ENCODE data around the gene PPP1R37. TPM values are rescaled to one million over a fixed set of nuclear protein-coding genes. Genes with fewer than 3 reads are reported as not detected.

PPP1R37 gene
- polyA plus RNA-seq, 3 donors = 0.10 to 11.8 (median 0.22) TPM

- Mint-ChIP-seq H3K36me3 (peaks cover under 1 to 7% of the 10 kb centered on the region in 2 donors), H3K27me3 (ENCODE audit: low read depth in 3 of 3) (peaks cover 6 to 7% (median 7%) of the 10 kb centered on the region in 3 donors), H3K4me1 (peaks cover 49% of the 10 kb centered on the region), H3K27ac (peak overlapping the region in 1 of 7 donors; percentile 43), H3K4me3 (no peak overlapping the region), H3K9me3 (peaks cover 0 to 6% (median 0%) of the 10 kb centered on the region in 7 donors)
- intact Hi-C loops (cut with micrococcal nuclease) = no loop called here
- Histone ChIP-seq H3K27me3 (ENCODE audit: control insufficient read depth in 2 of 2, insufficient read depth in 2 of 2, low read length in 2 of 2) (no peaks in the 10 kb centered on the region), H4K20me1 (ENCODE audit: insufficient read depth, low read length) (peaks cover 79% of the 10 kb centered on the region), H3K4me2 (replicated peaks; ENCODE audit: extremely low read depth, low read length, poor library complexity, severe bottlenecking) (no peak overlapping the region), H3K9me3 (replicated peaks in 1 of 2; ENCODE audit: control insufficient read depth in 1 of 2, insufficient read depth in 1 of 2, low read length in 2 of 2) (no peaks in the 10 kb centered on the region), H3K79me2 (ENCODE audit: insufficient read depth, low read length) (peaks cover 61% of the 10 kb centered on the region), H2AFZ (ENCODE audit: insufficient read depth, low read depth, low read length, poor library complexity, severe bottlenecking) (no peak overlapping the region), H3K4me3 (replicated peaks in 1 of 3; ENCODE audit: low read depth in 2 of 3, low read length in 3 of 3) (no peak overlapping the region), H3K9ac (ENCODE audit: insufficient read depth, low read length, poor library complexity, severe bottlenecking) (no peak overlapping the region), H3K4me1 (ENCODE audit: control insufficient read depth in 1 of 2, insufficient read depth in 2 of 2, low read length in 2 of 2) (peaks cover 27 to 35% of the 10 kb centered on the region in 2 donors), H3K27ac (ENCODE audit: low read depth in 1 of 2, low read length in 2 of 2) (no peak overlapping the region), H3K36me3 (replicated peaks in 1 of 2; ENCODE audit: control insufficient read depth in 1 of 2, insufficient read depth in 2 of 2, low read length in 2 of 2) (no peaks in the 10 kb centered on the region)
- WGBS (ENCODE audit: insufficient coverage) = 38% methylated on average over 2 of the region's 4 CpGs
- TF ChIP-seq CTCF (IDR thresholded peaks at IDR 0.05) = no peak
- DNase-seq = no peak
Measured at GRCh38 chr19:45114116-45114515, 21.1 kb downstream of the PPP1R37 start.

- Mint-ChIP-seq H3K4me1 (peaks cover 44% of the 10 kb centered on the region), H3K36me3 (peaks cover 4 to 11% of the 10 kb centered on the region in 2 donors), H3K27ac (peak overlapping the region; percentile 14 to 91 (median 69)), H3K9me3 (peaks cover 0 to 3% (median 0%) of the 10 kb centered on the region in 7 donors), H3K27me3 (ENCODE audit: low read depth in 3 of 3) (peaks cover 6 to 8% (median 7%) of the 10 kb centered on the region in 3 donors), H3K4me3 (no peak overlapping the region)
- Histone ChIP-seq H3K4me1 (ENCODE audit: control insufficient read depth in 1 of 2, insufficient read depth in 2 of 2, low read length in 2 of 2) (peaks cover 21 to 30% of the 10 kb centered on the region in 2 donors), H4K20me1 (ENCODE audit: insufficient read depth, low read length) (peaks cover 77% of the 10 kb centered on the region), H3K4me2 (replicated peaks; ENCODE audit: extremely low read depth, low read length, poor library complexity, severe bottlenecking) (peak overlapping the region; percentile 43), H3K4me3 (replicated peaks in 1 of 3; ENCODE audit: low read depth in 2 of 3, low read length in 3 of 3) (peak overlapping the region in 1 of 3 experiments; percentile 38), H3K36me3 (replicated peaks in 1 of 2; ENCODE audit: control insufficient read depth in 1 of 2, insufficient read depth in 2 of 2, low read length in 2 of 2) (no peaks in the 10 kb centered on the region), H3K79me2 (ENCODE audit: insufficient read depth, low read length) (peaks cover 53% of the 10 kb centered on the region), H3K9ac (ENCODE audit: insufficient read depth, low read length, poor library complexity, severe bottlenecking) (peak overlapping the region; percentile 56), H2AFZ (ENCODE audit: insufficient read depth, low read depth, low read length, poor library complexity, severe bottlenecking) (peak overlapping the region; percentile 63), H3K27ac (ENCODE audit: low read depth in 1 of 2, low read length in 2 of 2) (peak overlapping the region; percentile 68 to 81), H3K27me3 (ENCODE audit: control insufficient read depth in 2 of 2, insufficient read depth in 2 of 2, low read length in 2 of 2) (no peaks in the 10 kb centered on the region), H3K9me3 (replicated peaks in 1 of 2; ENCODE audit: control insufficient read depth in 1 of 2, insufficient read depth in 1 of 2, low read length in 2 of 2) (no peaks in the 10 kb centered on the region)
- intact Hi-C loops (cut with micrococcal nuclease) = no loop called here
- TF ChIP-seq CTCF (IDR thresholded peaks at IDR 0.05) = no peak
- DNase-seq = peak; percentile 63 to 80 (median 77)
- WGBS (ENCODE audit: insufficient coverage) = 42% methylated on average over 16 of the region's 21 CpGs
Measured at GRCh38 chr19:45115809-45116615, 23.0 kb downstream of the PPP1R37 start.
